C4-2B (cell line): Measurements from ENCODE around the gene FRMPD1.
A peak's percentile ranks its signal among the peaks of the same experiment; 100 is the strongest.
"Not testable (repeated sequence)": the region's sequence is repeated elsewhere in the genome, so short reads cannot be mapped to it uniquely, and the experiment has no call there.

ENCODE experiments used
- H3K27ac ChIP-seq: fragments of 450-650 bp; 2 replicates; pipeline ENCODE4 v1.5.1; 2017
- CTCF ChIP-seq: fragments of 450-650 bp; conservative IDR thresholded peaks from 2 replicates; pipeline ENCODE4 v1.5.1; 2017; ENCODE audit warnings: mild to moderate bottlenecking
- ZFX ChIP-seq: fragments of 450-650 bp; IDR thresholded peaks from 2 replicates; pipeline ENCODE4 v1.6.1; 2017

The FRMPD1 gene

DNA sequence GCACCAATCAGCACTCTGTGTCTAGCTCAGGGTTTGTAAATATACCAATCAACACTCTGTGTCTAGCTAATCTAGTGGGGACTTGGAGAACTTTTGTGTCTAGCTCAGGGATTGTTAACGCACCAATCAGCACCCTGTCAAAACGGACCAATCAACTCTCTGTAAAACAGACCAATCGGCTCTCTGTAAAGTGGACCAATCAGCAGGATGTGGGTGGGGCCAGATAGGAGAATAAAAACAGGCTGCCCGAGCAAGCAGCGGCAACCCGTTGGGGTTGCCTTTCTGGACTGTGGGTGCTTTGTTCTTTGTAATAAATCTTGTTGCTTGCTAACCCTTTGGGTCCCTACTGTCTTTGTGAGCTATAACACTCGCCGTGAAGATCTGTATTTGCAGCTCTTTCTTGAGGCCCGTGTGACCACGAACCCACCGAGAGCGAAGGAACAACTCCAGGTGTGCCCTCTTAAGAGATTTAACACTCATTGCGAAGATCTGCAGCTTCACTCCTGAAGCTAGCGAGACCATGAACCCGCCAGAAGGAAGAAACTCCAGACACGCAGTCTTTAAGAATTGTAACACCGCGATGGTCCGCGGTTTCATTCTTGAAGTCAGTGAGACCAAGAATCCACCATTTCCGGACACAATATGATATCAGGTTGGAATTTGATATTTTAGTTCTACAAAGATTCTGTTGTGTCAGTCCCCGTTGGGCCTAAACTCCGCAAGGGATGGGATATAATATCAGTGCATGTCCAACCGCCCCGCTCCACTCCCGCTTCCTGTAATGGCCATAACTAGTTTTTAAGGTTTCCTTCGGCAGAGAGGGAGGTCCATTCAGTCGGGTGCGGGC, 102.1 kb downstream of the FRMPD1 start:
- TF ChIP-seq CTCF (no peak), ZFX (no peak)
- peak overlapping the region; percentile 71 for H3K27ac ChIP-seq

DNA sequence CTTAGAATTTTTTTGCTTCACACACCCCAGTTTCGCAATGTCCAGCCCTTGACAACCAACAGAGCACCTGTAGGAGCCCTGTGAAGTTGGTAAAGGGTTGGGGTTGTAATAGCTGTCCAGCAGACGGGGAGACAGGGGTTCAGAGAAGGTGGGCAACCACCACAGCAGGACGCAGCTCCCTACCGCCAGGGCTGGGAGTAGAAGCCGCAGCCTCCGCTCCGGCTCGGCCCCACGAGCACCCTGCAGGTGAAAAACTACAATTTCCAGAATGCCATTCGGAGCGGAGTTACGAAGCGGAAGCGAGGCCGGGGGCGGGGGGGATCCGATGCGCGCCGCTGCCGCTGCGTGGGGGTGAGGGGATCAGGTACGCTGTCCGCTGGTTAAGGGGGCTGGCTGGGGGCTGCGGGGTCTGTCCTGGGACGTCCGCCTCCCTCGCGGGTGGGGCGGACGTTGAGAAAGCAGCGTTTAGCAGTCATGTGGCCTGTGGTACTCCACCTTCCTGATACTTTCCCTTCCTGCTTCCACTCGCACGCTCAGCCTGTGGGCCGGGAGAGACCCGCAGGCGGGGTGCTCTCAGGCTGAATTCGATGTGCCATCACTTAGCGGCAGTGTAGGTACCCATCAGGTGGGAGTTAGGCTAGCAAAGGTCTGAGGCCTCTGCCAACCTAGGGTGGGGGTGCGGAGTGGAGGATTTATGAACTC, 102.9 kb downstream of the FRMPD1 start, which contains the start of gene TRMT10B:
Gene TRMT10B (plus strand): TSS at position 317 of the 702 bp plus-strand sequence. CDS start 8,127 bp downstream, outside the sequence.
- peak; percentile 76 for TF ChIP-seq ZFX
- no peak for TF ChIP-seq CTCF
- H3K27ac ChIP-seq: peak within 1 kb of the TSS; percentile 71

- TF ChIP-seq ZFX: no peak
- H3K27ac ChIP-seq: no peak overlapping the region
These were observed 108.0 kb downstream of the FRMPD1 start for GRCh38 chr9:37758747-37759146.

GRCh38 chr9:37760416-37761161, 109.8 kb downstream of the FRMPD1 start:
- no peak overlapping the region for H3K27ac ChIP-seq
- TF ChIP-seq CTCF (no peak), ZFX (no peak)

DNA sequence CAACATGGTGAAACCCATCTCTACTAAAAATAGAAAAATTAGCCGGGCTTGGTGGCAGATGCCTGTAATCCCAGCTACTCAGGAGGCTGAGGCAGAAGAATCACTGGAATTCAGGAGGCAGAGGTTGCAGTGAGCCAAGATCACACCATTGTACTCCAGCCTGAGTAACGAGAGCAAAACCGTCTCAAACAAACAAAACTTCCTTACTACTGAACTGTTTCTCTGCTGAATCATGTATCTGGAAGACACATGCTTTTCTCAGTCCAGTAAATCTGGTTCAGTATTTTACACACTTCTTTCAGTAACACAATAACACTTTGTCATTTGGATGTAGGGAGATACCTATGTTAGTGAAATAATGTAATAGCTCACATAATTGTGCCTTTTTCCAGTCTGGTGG, 110.8 kb downstream of the FRMPD1 start:
- H3K27ac ChIP-seq: no peak overlapping the region
- no peak for TF ChIP-seq ZFX
- TF ChIP-seq CTCF: no peak

- H3K27ac ChIP-seq: not testable (repeated sequence)
These were observed 114.5 kb downstream of the FRMPD1 start for GRCh38 chr9:37765263-37765662.

DNA sequence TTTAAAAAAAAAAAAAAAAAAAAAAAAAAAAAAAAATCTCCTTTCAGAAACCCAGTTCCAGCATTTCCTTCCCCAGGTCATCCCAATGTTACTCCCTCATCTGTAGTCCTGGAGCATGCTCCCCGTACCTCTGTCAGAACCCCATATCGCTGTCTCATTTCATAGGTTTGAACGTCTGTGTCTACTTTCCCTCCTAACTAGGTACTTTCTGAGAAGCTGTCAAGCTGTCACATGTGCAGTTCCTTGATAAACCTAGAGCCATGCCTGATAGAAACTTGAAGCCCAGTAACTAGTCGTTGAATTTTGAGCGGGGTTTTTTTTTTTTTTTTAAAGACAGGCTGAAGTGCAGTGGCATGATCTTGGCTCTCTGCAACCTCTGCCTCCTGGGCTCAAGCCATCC, 118.6 kb downstream of the FRMPD1 start:
- H3K27ac ChIP-seq: no peak overlapping the region
- TF ChIP-seq CTCF (no peak), ZFX (no peak)

- no peak overlapping the region for H3K27ac ChIP-seq
- TF ChIP-seq ZFX (no peak), CTCF (no peak)
These were observed 119.2 kb downstream of the FRMPD1 start for GRCh38 chr9:37769995-37770394.
